GM12891 (cell line): ENCODE data around the gene SOWAHC.
"Not testable (repeated sequence)": the region's sequence is repeated elsewhere in the genome, so short reads cannot be mapped to it uniquely, and the experiment has no call there.

Experiments
- DNase-seq: peaks from one replicate; pipeline ENCODE4 v3.0.0; 2011; ENCODE audit warnings: low spot score; ENCODE audit not compliant: insufficient read length
- FAIRE-seq: peaks from 2 replicates; lab custom pipeline; 2011; peaks lifted over from hg19 to GRCh38; lab: Jason Lieb, UNC
- PAX5 ChIP-seq: IDR thresholded peaks from 2 replicates; pipeline ENCODE4 v1.6.1; 2011; ENCODE audit warnings: low read length, moderate library complexity, mild to moderate bottlenecking; ENCODE audit not compliant: insufficient read depth, severe bottlenecking
- POLR2A ChIP-seq: IDR thresholded peaks from 2 replicates; pipeline ENCODE4 v1.6.1; 2011; ENCODE audit warnings: low read depth, low read length, control low read depth
- POLR2AphosphoS5 ChIP-seq: IDR thresholded peaks from 2 replicates; pipeline ENCODE4 v1.6.1; 2011; ENCODE audit warnings: low read depth, low read length, control low read depth
- POU2F2 ChIP-seq: IDR thresholded peaks from 2 replicates; pipeline ENCODE4 v1.6.1; 2011; ENCODE audit warnings: low read depth, mild to moderate bottlenecking, control low read depth, low read length, moderate library complexity
- SPI1 ChIP-seq: IDR thresholded peaks from 2 replicates; pipeline ENCODE4 v1.6.1; 2011; ENCODE audit warnings: low read depth, low read length, control low read depth
- TAF1 ChIP-seq: IDR thresholded peaks from 2 replicates; pipeline ENCODE4 v1.6.1; 2011; ENCODE audit warnings: low read depth, low read length, control low read depth

The SOWAHC gene

DNA sequence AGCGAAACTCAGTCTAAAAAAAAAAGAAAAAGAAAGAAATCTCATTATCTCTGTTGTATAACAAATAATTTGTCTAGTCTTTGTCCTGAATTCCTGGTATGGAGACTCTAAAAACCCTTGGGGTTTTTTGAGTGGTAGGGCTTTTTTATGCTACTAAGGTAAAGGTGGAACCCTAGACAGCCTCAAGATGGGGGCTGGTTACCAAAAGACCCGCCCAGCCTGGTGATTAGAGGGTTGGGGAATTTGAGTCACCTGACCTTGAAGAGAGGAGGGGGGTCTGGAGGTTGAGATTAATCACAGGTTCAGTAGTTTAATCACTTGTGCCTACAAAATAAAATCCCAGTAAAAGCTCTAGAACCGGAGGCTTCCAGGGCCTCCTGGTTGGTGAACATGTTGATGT is 17.6 kb downstream of the SOWAHC start:
- FAIRE-seq (no peak), DNase-seq (no peak)
- TF ChIP-seq POU2F2 (no peak), PAX5 (no peak)

DNA sequence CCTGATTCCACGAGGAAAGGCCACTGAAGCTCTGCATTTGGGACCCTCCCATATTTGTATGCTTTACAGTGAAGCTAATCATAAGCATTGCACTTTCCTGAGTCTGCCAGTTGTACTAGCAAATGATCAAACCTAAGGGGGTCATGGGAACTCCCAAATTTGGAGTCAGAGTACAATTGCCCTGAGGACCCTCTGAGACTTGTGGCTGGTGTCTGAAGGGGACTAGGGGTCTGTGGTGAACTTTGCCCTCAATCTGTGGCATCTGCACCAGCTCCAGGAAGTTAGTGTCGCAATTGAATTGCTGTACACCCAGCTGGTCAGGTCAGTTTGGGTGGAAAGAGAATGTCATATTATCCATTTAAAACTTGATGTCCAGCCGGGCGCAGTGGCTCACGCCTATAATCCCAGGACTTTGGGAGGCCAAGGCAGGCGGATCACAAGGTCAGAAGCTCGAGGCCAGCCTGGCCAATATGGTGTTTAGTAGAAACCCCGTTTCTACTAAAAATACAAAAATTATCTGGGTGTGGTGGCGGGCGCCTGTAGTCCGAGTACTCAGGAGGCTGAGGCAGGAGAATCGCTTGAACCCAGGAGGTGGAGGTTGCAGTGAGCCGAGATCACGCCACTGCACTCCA is 18.1 kb downstream of the SOWAHC start:
- no peak for DNase-seq
- TF ChIP-seq POU2F2 (no peak), POLR2A (no peak), PAX5 (no peak), POLR2AphosphoS5 (no peak), SPI1 (no peak), TAF1 (no peak)
- no peak for FAIRE-seq

DNA sequence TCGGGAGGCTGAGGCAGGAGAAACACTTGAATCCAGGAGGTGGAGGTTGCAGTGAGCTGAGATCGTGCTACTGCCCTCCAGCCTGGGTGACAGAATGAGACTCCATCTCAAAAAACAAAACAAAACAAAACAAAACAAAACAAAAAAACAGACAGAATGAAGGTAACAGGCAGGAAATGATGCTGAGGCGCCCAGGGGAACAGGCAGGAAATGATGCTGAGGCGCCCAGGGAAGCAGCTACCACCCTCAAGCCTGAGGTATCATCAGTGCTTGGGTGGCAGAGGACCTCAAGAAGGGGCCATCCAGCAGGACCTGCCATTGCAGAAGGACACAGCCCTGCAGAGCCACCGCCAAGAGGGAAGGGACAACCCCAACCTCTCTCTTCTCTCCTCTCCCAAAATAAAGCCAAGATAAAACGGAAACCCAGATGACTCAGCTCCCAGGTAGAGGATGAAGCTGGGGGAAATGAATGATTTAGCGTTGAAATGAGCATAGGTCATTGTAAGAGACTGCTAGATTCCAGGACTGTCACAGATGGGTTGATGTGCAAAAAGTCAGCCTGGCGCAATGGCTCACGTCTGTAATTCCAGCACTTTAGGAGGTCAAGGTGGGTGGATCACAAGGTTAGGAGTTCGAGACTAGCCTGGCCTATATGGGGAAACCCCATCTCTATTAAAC is 19.3 kb downstream of the SOWAHC start:
- no peak for DNase-seq
- FAIRE-seq, result no peak
- TF ChIP-seq POLR2A (no peak), SPI1 (no peak), POLR2AphosphoS5 (no peak), TAF1 (no peak), POU2F2 (no peak), PAX5 (no peak)

DNA sequence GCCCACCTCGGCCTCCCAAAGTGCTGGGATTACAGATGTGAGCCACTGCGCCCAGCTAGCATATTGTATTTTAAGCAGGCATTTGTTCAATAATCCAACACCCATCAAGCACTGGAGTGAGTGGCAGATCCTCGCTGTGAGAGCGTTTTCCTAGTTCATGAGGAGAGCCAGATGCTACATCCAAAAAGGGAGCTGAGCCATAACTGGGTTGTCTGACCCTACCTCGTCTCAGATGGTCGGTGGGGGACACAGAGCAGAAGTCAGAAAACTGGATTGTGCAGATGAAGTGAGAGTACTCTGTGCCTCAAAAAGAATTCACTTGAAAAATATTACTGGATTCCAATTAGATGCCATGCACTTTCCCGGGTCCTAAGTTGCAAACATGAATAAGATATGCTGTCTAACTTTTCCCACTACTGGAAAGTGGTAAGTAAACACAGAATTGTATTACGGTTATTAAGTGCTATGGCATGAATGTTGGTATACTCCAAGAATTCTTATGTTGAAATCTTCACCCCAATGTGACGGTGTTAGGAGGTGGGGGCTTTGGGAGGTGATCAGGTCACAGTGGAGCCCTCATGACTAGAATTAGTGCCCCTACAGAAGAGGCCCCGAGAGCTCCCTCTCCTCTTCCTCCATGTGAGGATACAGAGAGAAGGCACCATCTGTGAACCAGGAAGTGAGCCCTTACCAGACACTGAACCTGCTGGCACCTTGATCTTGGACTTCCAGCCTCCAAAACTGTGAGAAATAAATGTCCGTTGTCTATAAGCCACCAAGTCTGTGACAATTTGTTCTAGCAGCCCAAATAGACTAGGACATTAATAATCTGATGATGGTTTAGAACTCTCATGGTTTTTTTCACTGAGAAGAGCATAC is 21.5 kb downstream of the SOWAHC start:
- TF ChIP-seq POLR2AphosphoS5, result no peak
- TF ChIP-seq TAF1, result no peak
- TF ChIP-seq POLR2A, result no peak
- TF ChIP-seq POU2F2, result no peak
- TF ChIP-seq SPI1, result no peak
- FAIRE-seq, result no peak
- DNase-seq, result no peak

DNA sequence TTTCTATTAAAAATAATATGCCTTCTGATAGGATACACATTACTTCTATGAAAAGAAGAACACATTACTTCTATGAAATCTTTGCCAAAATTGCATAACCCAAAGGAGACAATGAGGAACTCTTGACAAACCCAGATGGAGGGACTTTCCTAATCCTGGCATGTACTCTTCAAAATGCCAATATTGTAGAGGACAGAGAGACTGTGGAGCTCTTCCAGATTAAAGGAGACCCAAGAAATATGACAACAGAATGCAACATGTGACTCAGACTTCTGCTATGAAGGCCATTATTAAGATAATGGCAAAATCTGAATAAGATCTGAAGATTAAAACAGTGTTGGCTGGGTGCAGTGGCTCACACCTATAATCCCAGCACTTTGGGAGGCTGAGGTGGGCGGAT is 22.2 kb downstream of the SOWAHC start:
- FAIRE-seq, result no peak
- TF ChIP-seq SPI1 (no peak), TAF1 (no peak), POU2F2 (no peak), PAX5 (no peak), POLR2AphosphoS5 (no peak), POLR2A (no peak)

DNA sequence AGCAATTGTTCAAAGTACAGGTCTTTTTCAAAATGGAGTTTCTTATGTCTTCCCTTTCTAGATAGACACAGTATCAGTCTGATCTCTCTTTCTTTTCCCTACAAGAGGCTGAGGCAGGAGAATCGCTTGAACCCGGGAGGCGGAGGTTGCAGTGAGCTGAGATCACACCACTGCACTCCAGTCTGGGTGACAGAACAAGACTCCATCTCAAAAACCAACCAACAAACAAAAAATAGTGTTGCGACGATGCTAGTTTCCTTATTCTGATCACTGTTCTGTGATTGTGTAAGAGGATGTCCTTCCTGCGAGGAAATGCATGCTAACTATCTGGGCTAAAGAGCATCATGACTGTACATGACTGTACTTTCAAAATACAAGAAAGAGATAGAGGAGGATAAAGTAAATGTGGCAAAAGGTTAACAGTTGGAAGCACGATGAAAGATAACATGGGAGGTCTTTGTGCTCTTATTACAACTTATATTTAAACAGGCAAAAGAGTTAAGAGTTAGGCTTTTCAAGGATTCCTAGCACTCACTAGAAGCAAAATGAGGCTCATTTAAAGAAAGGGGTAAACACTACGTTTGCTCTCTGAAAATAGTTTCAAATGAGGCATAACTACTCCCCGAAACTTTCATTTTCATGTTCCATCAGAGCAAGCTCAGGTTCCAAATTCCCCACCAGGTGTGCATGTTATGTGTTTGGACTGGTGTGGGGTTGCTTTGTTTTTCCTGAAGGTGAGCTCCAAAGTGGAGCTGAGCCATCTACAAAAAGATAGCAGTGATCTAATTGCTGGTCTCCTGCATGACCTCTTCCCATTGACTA is 23.8 kb downstream of the SOWAHC start:
- TF ChIP-seq TAF1, result no peak
- FAIRE-seq (no peak), DNase-seq (no peak)

More for the DNA sequence above, 22.2 kb downstream of the SOWAHC start:
- DNase-seq, result no peak

DNA sequence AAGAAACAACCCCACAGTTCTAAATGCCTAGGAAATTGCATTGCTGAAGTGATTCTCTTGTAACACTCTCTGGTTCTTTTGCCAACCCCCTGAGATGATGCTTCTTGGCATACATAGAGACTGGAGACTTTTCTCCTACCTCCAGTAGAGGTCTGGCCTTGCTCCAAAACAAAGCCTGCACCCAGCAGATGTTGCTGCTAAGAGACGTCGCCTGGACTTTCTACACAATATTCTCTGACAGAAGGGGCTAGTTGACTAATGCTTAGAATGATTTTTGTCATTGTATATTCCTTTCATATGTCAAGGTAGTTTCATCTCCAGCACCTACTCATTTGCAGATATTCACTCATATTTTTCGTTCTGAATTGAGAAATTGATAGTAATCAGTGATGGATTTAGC is 24.6 kb downstream of the SOWAHC start:
- FAIRE-seq, result no peak
- TF ChIP-seq SPI1 (no peak), PAX5 (no peak), TAF1 (no peak), POLR2A (no peak), POU2F2 (no peak), POLR2AphosphoS5 (no peak)
- no peak for DNase-seq

- not testable (repeated sequence) for FAIRE-seq, DNase-seq
These were observed 25.8 kb downstream of the SOWAHC start for GRCh38 chr2:109640000-109640399.

- DNase-seq, result no peak
- no peak for TF ChIP-seq POLR2AphosphoS5
- peak; percentile 44 for TF ChIP-seq SPI1
- FAIRE-seq, result no peak
These were observed 30.6 kb downstream of the SOWAHC start for GRCh38 chr2:109644571-109645275.
